NOMO-1 (cell line): ENCODE data around the gene BCCIP.
A peak's percentile ranks its signal among the peaks of the same experiment; 100 is the strongest.

Source experiments
- DNase-seq, 2 experiments: peaks; one replicate each; lab custom pipeline; 2025; ENCODE audit not compliant: unreplicated experiment in 2 of 2; lab: John Stamatoyannopoulos, UW

The BCCIP gene

DNA sequence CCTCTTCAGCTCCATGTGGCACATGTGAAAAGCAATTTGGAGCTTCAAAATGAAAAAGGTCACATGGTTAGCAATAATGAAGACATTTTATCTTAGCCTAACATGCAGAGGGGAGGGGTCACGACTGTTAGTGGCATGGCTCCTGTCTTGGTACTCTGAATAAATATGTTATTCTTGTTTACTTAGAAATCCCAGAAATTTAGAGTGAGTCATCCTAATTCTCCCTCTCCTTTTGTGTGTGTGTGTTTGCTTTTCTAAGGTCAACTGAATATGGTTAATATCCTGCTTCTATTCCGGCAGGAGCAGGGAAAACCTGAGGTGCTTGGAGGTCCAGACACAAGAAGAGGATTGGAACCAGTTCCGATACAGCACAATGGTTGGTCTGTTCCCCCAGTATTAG lies 17.6 kb downstream of the BCCIP start:
- DNase-seq = no peak

DNA sequence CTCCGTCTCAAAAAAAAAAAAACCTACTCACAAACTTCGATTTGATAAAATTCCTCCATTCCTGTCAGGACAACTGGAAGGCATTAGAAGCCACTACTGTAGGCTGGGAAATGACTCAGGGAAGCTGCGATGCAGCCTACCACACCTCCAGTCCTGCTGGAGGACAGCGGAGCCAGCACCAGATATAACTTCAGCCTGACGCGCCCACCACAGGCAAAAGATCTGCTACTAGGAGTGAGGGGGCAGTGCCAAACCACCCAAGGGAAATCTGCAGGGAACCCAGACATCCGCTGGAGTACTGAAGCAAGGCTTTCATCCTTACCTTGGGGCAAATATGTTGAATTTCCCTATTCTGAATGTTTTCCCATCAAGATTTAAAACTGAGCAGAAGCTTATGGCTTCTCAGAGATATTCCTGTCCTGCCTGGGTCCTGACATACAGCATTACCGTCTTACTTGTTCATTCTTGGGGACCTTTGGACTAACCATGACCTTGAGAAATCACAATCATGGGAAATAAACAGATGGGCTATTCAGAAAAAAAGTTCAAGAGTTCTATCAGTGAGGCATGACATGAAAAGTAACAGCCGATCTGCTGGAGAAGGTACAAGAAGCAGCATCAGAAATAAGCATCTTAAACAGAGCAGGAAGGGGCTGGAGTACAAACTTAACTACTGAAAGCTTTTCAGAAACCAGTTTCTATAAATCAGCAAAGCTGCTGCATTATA lies 20.4 kb downstream of the BCCIP start:
- no peak for DNase-seq

DNA sequence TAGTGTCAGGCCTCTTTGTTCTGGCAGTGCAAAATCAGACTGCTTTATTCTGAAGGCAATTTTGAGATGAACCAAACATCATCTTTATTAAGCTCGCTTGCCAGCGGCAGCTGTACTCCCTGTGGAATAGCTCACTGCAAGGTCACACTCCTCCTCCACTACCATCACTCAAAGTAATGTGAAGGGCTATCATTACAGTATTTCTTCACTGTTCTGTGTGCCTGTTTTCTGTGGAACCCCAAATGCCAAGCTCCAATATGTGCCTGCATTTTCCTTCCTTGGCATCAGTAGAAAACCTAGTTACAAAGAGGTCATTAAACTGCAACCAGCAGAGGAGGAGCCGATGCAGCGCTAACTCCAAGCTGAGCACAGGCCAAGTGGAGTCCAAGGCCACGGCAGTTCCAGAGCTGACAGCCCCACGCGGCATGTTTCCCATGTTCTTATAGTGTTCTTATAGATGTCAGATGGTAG lies 21.4 kb downstream of the BCCIP start:
- DNase-seq = no peak

DNA sequence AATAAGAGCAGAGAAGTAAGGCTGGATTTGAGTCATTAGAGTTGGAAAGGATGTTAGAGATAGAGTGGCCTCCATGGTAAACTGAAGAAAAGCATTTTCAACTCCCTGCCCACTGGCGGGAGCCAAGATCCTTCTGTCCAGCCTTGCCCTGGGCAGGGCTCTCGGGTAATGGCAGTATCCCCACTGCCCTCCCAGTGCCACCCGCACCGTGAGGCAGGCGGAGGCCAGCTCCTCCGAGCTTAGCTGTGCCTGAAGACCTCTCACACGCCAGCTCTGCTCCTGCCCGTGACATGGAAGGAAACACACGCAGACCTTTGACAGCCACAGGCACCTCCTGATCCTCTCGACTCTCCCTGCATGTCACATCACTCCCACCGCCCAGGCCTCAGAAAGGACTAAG lies 22.3 kb downstream of the BCCIP start:
- no peak for DNase-seq

DNA sequence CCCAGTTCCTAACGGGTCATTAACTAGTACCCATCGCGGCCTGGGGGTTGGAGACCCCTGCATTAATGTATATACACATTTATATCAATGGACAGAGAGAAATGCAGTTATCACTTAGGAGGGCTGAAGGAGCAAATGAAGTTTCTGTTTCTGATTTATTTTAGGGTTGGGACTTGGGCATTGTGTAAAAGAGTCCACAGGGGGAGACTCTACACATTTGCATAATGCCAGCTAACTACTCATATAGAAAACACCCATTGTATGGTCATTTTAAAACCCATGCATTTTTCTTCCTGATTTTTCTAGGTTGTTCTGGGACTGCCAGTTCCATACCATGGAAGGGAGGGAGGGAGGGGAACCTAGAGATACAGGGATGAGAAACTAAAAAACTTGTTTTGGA lies 23.5 kb downstream of the BCCIP start:
- no peak for DNase-seq

DNA sequence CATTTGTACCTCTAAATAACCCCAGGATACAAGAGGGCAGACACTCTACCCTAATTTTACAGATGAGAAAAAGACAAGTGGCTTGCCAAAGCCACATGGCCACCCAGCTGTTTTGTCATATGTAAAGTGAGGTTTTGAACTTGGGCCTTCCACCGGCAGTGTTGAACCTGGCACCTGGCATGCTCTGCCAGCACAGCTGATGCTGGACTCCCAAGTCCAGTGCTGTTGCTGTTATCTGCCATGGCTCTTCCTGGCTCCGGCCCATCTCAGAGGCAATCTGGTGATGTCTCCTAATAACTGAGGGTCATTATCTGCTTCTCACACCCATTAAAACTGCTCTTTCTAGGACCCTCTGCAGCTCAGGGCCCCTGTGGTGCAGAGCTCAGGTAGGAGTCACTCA lies 25.0 kb downstream of the BCCIP start:
- no peak for DNase-seq

DNA sequence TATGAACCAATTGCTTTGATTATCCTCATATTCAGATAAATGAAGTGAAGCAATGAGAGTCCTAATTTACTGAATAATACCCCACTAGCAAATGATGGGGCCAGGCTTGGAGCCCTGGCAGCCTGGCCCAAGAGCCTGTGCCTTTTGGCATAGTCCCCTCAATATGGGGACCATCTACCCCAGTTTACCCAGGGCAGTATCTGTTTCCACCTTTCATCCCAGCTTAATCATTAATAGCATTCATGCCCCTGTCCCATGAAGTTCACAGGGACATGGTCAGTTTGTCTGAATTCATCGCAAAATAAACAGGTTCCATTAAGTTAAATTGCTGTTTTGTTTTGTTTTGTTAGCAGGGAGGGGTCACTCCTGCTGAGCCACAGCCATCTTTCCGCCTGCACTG lies 25.5 kb downstream of the BCCIP start:
- DNase-seq = no peak

DNA sequence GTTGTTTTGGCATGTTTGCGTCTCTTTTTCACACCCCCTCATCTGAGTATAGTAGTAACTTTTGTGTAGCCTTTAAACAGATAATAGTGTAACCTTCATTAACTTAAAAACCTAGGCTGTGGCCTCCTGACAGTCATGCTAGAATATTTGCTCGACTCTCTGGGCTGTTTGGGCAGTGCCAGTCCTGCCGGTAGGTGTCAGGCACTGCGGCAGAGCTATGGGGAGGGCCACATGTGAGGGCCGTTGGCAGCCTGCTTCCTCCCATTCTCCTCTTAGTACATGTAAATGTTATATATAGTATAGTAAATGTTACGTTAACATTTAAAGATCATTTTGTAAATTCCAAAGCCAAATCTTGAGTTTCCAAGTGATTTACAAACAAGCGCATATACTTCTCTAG lies 26.1 kb downstream of the BCCIP start:
- DNase-seq = no peak

DNA sequence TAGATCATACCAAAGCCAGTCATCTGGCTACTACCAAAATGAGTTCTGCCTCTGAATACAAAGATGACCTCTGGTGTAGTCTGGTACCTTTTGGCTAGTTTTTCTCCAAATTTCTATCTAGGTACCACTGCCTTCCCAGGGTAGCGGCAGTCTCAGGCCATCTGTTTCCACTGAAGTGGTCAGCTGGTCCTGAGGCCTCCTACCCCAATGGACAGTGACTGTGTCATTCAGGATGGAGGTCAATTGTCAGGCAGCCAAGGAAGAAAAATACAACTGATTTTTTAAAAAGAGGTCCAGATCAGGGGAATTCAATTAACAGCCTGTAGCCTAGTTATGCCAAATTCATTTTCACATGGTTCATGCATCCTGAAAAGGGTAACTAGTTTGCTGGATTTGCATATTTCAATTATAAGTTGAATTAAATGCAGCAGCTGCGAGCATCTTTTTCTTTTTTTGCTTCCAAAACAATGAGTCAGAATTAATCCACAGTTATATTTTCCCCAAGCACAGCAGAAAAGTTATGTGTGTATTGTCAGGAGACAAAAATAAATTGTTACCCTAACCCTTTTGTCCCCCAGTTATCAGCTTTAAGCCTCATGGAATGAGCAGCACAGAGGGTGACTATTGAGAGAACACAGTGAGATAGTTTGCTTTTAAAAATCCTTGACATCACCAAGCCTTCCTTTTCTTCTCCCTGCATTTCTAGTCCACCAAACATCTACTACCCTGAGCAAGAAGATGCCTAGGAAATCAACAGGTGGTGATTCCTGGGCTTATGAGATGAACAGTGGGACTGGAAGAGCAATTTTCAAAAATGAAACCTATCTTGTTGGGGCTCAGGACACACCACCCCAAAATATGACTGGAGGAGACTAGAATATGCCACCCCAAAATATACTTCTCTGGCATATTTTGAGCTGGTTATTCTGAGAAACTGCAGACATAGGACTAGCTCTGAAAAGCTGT lies 27.7 kb downstream of the BCCIP start:
- DNase-seq = no peak

DNA sequence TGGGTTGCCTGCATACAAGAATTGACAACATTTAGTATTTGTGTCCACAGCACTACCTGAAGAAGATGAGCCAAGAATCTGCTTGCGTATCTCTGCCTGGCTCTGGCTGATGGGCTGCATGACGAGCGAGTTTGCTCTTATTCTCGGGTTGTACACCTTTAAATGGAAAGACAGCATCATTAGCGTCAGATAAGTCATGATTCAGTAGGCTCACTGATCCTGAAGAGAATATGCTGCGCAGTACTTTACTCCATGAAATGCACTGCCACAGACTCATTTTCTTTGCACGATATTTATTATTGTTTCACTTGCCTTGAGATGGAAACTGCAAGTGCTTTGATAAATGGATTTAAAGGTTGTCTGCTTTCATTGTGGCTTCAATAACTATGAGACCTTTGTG lies 29.1 kb downstream of the BCCIP start:
- no peak for DNase-seq

DNA sequence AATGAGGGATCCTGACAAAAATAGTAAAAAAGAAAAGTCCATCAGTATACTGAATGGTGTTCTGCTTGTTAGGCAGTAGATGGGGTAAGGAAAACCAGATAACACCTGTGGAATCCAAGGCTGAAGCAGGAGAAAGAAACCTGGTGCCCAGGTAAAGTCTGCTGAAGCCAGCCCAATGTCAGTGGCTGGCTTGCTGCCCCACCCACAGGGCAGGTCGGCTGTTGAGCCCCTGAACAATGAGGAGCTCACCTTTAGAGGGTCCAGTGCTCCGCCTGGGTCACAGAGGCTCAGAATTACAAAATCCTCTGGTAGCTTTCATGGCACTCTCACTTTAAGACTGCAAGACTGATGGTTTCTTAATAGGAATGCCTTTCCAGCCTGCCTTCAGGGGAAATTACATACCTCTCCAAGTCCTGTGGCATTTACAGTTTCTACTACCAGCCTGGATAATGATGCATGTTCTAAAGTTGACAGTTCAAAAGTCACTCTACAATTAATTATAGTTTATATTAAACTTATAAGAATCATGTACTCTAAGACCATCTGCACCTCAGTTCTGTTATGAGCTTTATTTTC lies 33.9 kb downstream of the BCCIP start:
- DNase-seq = no peak

DNA sequence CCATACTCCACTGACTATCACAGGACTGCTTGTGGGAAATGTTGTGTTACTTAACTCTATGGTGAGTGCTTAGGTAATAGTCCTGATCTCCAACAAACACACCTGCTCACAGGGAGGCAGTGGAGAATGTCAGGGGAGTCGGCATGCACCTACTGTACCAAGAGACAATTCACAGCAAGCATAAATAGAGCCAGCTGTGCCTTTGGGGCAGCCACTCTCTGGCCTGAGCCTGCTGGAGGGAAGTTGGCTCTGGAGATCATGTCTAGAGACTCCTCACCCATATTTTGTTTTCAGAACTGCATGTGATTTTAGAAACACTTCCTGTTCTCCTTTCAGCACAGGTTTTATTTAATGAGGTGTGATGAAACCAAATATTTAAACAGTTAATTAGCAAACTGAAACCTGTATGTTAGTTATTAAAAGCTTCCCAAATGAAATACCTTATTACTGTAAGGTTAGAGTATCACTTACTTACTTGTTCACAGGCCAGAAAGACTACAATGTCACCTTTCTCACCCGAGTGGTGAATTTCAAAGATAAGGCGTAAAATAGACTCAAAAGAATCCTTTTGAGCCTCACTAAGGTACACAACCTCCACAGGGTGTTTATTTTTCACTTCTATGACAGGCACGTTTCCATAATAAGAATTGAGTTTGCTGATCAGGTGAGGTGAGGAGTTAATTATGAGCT lies 35.9 kb downstream of the BCCIP start:
- DNase-seq = peak in 1 of 2 experiments; percentile 10

DNA sequence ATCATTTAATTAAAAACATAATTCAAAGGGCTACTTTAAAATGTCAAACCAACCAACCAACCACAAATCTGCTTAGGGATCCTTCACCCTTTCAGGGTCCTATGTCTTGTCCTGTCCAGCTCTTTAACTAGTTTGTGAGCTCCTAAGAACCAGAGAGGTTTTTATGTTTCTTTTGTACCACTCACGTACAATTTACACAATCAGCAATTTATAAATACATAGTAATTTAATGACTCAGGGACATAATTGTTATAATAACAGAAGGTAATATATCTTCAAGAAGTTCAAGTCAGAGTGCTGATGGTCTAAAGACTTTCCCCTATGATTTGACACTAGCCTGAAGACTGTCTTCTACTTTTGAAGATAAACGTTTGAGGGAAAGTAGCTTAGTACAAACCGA lies 41.8 kb downstream of the BCCIP start:
- no peak for DNase-seq

DNA sequence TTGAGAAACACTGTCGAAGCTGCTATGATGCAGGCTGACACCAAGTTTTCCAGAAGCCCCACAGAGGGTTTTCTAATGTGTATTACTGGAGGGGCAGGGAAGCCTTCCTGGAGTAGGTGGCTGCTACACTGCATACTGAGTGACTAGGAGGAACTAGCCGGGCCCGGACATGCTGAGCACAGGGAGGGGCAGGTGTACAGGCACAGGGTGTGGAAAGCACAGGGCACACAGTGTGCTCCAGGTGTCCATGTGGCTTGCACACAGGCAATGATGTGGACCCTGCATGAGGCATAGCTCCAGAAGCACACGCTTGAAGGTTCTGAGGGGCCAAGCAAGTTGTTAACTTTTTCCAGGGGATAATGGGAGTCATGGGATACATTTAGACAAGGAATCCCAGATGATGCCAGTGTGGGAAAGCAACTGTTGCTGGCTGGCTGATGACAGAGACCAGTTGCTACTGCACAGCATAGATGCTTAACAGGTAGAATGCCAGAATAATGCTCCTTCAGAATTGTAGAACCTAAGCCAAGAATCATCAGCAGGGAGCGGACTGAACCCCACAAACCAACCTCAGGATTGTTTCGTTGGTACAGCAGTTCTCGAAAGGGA lies 43.2 kb downstream of the BCCIP start:
- DNase-seq = no peak

DNA sequence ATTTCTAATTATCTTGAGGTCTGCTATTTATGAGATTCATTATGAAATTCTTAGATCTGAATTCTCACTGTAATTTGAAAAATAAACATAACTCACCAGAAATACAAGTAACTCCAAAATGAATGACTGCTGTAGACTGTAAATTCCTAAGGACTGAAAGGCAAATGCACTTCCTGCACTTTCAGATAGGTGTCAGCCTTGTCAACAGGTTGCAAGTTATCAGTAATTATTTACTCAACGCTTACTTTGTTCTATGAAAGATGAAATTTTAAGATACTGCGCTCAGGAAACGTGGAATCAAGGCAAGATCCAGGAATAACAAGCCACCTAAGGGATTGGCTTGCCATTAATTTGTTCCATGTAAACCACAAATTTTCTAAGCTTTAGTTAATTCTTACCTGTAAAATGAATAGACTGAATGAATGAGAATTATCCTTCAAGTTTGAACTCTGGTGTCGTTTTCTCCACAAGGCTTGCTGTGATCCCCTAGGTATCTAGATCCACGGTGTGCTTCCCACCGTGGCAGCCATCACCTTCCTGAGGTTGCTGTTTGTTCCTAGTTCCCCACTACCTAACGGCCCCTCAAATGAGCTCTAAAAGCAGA lies 45.1 kb downstream of the BCCIP start:
- peak in 1 of 2 experiments; percentile 14 for DNase-seq

DNA sequence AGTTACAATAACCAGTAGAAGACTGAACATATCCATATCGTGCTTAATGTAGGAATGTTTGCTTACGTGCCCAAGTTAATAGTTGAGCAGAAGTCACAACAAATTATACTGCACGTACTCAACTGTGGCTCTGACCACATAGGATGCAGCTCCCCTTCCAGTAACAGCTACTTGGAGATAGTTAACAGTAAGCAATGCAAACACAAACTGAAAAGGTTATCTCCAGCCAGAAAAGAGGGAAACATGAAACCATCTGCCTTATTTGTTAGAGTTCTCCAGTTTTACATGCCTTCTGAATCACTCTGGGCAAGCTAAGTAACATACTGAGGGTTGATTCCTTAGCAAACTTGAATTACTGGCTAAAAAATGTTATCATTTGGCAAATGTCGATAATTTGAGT lies 48.0 kb downstream of the BCCIP start:
- DNase-seq = no peak

DNA sequence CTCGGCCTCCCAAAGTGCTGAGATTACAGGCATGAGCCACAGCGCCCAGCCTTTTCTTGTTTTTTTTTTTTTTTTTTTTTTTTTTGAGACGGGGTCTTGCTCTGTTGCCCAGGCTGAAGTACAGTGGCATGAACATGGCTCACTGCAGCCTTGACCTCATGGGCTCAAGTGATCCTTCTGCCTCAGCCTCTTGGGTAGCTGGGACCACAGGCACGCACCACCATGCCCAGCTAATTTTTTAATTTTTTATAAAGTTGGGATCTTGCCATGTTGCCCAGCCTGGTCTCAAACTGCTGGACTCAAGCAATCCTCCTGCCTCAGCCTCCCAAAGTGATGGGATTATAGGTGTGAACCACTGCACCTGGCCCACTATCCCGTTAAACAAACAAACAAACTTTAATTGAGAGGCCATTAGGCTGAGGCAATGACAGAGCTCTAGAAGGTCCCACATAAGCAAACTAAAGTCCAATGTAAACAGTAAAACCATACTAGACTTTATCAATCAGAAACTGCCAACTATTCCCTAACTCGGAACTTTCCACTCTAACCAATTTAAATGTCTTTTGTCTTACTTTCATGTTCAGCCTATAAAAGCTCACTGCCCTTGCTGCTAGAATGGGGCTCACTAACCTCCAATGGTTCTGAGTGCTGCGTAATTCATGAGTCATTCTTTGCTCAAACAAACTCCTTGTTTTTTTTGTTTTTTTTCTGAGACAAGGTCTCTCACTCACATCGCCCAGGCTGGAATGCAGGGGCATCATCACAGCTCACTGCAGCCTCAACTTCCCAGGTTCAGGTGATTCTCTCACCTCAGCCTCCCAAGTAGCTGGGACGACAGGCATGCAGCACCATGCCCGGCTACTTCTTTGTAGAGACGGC lies 55.9 kb downstream of the BCCIP start:
- no peak for DNase-seq

DNA sequence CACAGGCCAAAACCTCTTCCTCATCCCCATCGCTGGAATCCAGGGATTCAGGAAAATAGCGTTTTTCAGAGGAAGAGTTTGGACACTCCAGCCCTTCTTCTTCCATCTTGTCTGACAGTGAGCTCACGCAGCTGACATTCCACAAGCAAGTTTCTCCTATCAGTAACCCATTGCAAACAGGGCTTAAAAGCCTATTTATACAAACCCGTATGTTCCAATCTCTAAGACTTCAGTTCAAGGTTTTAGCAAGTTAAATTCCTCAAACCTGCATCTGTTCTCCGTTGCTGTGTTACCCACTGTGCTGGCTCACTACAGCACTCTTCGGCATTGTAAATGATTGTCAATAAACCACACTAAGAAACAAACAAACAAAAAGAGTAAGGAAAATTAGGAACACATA lies 57.4 kb downstream of the BCCIP start:
- no peak for DNase-seq

DNA sequence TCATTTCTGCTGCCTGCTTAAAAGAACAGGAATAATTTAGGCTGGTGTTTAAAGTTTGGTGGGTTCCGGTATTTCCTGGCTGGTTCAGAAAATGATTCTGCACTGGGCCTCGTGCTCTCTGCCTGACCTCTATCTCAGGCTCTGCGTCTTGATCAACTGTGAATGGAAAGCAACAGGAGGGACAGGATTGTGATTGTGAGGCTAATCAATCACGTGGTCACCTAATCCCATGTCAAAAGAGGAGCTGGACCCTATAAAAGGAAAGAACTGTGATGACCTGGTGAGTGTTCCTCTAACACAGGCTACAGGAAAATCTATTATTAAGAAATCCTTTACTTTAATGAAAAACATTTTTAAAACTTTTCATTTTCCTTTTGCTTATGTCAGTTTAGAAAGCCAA lies 57.8 kb downstream of the BCCIP start, which contains the start of gene DHX32:
TSS of gene DHX32 (minus strand) at position 101 of the 400 bp plus-strand sequence. CDS start 468 bp downstream, outside the sequence.
- DNase-seq = no peak
